Measurements from ENCODE around the gene HBEGF.
A peak's percentile ranks its signal among the peaks of the same experiment; 100 is the strongest.
"Not testable (repeated sequence)": the region's sequence is repeated elsewhere in the genome, so short reads cannot be mapped to it uniquely, and the experiment has no call there.

The HBEGF gene

DNA sequence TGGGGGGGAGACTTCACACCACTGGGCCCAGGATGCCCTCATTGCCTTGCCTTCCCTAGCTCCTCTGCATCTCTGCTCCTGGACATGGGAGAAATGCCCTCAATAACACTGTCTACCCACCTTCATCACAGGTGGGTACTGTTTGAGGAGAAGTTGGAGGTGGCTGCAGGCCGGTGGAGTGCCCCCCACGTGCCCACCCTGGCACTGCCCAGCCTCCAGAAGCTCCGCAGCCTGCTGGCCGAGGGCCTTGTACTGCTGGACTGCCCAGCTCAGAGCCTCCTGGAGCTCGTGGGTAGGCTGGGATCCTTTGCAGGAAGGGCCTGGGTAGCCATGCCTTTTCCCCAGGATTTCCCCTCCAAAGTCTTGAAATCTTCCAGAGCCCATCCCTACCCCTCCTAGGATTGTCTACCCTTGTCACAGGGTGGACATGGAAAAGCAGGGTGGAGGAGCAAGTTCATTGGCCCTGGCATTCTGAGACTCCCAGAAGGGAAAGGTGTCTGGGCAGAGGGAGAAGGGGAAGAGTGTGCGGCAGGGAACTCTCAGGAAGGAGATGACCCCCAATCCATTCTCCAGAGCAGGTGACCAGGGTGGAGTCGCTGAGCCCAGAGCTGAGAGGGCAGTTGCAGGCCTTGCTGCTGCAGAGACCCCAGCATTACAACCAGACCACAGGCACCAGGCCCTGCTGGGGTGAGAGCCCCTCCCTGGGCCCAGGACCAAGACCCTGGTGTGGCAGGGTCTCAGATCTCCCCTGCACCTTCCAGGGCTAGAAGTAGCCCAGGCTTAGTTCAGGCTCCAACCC, 14.5 kb upstream of the HBEGF start:
- DNase-seq, result no peak

DNA sequence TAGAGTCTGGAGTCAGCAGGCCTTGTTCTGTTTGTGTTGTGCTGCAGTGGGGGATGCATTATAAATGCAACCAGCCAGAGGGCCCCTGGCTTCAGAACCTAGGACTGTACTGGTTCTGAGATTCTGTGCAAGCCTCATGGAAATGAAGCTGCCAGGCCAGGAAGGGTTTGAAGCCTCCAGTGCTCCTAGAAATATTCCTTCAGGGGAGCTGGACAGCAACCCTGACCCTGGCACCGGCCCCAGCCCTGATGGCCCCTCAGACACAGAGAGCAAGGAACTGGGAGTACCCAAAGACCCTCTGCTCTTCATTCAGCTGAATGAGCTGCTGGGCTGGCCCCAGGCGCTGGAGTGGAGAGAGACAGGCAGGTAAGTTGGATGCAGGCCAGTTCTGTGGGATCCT, 13.7 kb upstream of the HBEGF start, which contains the start of gene SLC4A9:
Gene SLC4A9 (plus strand): TSS at position 94 of the 400 bp plus-strand sequence. CDS start 43 bp downstream, at position 137.
- DNase-seq, result no peak

DNA sequence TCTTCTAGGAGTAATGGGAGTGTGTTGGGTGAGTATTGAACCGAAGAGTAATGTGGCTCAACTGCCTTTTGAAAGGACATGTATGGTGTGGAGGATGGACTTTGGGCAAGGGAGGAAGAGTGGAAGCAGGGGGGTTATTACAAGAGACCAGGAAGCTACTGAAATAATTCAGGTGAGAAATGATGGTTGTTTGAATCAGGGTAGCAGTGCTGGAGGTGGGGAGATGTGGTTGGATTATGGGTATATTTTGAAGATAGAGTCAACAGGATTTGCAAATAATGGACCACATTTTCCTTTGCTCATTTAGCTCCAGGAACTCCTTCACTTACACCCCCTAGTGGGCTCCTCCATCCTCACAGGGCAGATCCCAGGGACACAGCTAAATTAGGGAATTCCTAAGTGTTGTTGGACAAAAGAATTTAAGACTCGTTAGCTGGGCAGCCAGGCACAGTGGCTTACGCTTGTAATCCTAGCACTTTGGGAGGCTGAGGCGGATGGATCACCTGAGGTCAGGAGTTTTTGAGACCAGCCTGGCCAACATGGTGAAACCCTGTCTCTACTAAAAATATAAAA, 12.4 kb upstream of the HBEGF start:
- peak; percentile 87 for DNase-seq

DNA sequence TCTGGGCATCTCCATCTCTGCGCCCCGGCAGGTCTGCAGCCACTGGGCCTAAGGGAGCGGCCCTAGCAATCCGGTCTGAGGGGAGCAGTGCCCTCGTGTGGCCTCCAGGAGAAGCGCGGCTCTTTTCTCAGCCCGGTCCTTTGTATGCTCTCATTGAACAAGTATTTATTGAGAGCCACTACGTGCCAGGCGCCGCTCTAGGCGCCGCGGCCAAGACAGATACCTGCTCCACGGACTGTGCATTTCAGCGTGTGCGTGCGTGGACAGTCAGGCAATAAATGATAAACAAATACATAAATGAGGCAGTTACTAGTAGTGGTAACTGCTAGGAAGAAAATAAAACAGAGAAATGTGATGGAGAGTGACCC, 11.3 kb upstream of the HBEGF start:
- peak; percentile 95 for DNase-seq

DNA sequence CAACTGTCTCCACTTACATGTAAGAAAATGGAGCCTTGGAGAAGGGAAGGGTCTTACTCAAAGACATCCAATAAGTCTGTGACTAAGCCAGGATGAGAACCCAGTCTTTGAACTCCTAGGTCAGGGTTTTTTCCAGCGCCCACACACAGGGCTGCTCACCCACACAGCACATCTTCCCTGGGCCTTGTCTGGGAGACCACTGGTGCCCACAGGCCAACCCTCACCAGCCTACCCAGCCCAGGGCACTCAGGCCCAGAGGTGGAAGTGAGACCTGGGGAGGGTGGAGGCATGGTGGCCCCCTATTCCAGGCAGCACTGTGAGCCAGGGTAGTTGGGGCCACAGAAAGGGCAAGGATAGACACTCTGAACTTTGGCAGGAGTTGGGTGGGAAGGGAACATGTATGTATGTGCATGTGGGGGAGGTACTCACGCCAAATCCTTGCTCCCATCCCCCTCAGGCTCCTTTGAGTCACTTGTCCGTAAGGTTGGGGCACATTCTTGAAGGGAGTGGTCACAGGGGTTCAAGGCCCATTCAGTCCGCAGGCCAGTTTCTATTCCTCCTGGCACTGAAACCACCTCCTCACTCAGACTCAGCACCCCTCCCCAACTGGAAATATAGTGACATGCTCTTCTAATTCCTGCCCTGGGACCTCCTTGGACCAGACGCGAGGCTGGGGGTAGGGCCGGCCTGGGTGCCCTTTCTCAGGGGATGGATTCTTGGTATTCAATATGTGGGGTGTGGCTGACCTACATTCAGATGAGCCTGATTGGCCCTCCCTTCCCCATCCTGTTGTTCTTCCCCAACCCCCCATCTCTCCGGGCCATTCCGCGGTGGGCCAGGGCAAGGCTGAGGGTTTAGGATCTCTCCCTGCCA, 10.7 kb upstream of the HBEGF start:
- no peak for DNase-seq

DNA sequence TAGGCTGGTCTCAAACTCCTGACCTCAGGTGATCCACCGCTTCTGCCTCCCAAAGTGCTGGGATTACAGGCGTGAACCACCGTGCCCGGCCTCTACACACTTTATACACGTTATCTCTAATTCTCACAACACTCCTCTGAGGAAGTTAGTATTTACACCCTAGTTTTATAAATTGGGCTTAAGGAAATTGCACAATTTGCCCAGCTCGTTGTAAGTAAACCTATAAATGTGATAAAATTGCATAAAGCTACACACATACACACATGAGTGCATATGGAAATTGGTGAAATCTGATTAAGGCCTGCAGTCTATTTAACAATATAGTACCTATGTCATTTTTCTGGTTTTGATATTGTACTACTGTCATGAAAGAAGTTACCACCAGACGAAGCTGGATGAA, 9.1 kb upstream of the HBEGF start:
- DNase-seq, result no peak

DNA sequence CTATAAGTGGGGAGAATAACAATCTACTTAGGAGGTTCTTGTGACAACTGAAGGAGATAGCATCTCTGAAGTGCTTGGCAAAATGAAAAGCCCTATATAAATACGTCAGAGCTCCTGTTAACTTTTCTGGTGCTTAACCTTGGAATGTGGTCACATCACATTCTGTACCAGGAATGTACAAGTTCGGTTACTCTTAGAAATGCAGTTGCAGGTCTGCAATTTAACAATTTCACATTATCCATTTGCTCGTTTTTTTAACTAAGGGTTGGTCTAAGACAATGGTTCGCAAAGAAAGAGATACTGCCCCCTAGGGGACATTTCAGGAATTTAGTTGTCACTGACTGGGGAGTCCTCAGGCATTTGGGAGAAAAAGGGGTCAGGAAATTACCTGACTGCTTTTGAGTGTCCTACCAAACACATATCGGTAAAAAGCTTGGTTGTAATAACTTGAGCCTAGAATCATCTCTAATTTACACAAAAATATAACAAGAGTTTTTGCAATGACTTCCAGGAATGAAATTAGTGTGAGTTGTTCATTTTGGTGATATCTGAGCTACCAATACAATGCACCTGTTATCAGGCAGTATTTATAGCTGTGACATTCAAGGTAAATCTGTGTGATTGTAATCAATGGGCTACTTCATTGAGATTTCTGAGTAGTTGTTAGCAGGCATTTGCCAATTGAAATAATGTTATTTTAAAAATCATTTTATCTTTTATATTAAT, 5.4 kb upstream of the HBEGF start:
- DNase-seq, result no peak

DNA sequence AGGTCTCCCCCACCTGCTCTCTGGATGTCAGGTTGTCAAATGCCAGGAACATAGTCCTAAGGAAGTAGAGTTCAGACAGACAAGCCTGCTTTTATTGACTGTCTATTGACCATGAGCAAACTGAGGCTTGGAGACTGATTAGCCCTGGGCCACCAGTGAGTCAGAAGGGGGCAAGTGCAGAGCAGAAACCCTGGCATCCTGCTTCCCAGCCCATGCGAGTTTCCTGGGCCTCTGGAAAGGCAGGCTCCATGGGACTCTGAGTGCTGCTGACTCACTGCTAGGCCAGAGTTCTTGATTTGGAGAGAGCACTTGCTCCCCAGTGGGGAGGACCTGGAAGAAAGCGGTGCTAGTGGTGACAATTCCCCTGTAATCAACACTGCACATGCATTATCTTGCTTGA, 2.8 kb upstream of the HBEGF start:
- no peak for DNase-seq

DNA sequence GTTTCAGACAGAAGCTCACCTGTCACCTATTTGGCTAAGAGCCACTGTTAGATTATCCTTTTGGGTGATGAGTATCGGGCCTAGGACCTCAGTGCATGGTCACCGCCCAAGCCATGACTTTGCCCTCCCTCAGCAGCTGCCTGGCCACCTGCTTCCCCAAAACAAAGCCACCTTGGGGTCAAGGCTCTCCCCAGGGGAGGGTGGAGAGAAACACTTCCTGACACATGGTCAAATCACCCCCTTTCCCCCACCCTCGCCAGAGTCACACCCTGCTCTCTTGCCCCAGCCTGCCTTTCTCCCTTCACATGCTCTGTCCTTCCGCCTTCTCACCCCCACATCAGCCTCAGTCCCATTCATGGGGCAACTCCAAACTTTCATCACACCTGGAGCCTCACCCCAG, 1.7 kb upstream of the HBEGF start:
- DNase-seq, result no peak

DNA sequence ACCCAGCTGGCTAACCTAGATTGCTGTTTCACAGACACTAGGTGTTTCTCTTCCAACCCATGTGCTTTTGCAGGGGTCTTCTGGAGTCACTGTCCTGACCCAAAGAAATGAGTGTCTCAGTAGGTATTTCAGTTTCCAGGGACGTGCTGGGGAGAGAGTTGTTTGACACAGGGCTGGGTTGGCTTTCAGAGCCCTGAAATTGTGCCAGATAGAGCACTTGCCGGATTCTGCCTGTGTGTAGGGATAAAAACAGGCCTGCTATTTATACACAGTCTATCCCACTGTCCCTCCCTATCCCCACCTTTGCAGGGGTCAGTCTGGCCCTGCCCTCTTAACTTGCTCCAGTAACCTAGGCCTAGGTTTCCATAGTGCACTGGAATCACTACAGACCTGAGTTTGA, 957 bp upstream of the HBEGF start:
- no peak for DNase-seq

DNA sequence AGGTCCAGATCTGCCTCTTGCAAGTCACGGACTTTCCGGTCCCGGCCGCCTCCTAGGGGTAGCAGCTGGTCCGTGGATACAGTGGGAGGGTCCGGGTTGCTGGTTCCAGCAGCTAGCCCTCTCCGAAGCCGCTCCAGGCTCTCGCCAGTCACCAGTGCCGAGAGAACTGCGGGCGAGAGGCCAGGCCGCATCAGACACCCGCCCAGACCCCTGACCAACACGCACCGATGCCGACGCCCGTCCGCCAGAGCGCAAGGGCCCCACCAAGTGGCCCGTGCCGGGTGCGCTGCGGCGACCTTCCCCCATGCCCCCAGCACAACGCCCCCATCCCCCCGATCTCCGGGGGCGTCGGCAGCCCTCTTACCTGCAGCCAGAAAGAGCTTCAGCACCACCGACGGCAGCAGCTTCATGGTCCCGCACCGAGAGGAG, 470 bp downstream of the HBEGF start:
- DNase-seq, result peak; percentile 82

DNA sequence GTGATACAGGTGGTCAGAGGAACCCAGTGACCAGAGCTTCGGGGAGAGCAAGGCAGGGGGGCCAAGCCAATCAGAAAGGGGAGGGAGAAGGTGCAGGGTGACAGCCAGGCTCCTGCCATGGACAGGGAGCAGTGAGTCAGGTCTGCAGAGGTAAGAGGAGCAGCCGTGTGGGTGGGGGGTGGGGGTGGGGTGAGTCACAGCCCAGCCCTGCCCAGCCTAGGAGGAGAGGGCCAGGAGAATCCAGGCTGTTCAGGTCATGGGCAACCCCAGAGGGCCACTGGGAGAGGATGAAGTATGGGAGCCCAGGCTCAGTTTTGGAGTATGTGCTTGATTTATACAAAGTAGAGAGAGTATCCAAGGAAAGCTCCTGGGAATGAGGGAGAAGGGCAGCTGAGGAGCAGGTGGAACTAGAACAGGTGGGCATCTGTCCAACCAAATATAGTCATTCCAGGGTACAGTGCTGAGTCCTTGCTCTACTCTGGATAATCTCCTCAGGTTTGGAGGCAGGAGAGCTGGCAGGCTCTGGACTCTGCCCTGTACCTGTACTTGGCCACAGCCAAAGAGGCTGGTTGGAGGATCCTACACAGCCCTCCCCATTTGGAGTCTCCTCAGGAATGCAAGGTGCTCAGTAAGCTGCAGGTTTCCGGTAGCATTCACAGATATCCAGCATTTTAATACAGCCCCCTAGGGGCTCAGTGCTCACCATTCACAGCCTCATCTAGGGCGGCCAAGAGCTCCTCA, 1.6 kb downstream of the HBEGF start:
- peak; percentile 89 for DNase-seq

DNA sequence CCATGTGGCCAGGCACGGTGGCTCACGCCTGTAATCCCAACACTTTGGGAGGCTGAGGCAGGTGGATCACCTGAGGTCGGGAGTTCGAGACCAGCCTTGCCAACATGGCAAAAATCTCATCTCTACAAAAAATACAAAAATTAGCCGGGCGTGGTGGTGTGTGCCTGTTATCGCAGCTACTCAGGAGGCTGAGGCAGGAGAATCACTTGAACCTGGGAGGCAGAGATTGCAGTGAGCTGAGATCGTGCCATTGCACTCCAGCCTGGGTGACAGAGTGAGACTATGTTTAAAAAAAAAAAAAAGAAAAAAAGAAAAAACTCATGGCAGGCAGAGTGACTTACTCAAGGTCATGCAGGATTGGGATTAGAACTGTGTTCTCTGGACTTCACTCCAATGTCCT, 2.6 kb downstream of the HBEGF start:
- DNase-seq, result not testable (repeated sequence)

DNA sequence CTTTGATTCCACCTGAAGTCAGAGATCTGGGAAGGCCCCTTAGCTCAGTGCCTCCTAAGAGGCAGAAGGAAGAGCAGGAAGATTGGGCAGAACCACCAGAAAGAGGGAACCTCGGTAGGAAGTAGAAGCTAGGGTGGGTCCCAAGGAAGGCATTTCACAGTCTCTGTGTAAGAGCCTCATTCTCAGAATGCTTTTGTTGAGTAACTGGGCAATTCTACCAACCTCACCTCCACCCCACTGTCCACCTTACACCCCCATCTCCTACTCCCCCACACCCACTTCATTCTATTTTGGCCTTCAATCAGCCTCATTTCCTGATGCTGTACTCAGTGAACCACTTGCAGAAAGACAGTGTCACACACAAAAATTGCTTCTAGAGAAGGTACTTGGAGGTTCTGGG, 3.5 kb downstream of the HBEGF start:
- no peak for DNase-seq

DNA sequence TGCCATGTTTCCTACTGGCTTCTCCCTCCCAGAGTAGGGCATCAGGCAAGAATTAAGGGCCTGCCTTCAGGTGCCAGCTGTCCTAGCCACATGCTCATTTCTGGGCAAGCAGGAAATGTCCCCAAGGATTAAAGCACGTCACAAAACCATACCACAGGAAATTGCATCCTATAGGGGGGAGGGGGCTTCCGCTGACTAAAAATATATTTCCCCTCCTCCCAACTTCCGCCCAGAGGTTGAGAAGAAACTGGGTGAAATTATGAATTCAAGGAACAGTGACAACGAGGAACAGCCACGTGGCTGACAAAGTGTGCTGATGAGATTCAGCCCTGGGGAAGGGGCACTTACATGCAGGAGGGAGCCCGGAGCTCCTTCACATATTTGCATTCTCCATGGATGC, 4.1 kb downstream of the HBEGF start:
- no peak for DNase-seq

DNA sequence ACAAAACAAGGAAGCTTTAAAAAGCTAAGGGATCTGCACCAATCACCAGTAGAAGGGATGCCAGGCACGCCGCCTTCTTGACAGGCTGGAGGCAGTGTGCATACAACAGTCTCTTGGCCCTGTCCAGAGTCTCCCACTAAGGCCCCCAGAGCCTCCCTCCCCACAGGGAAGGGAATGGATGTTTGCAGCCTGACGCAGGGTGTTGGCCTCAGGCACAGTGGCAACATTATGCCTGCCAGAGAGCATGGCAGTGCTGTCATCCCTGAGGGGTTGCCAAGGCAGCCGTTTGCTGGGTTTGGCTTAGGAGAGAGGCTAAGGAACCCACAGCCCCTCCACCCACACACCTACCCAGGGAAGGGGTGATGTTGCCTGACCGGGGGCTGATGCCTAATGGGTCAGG, 4.8 kb downstream of the HBEGF start:
- DNase-seq, result peak; percentile 39

DNA sequence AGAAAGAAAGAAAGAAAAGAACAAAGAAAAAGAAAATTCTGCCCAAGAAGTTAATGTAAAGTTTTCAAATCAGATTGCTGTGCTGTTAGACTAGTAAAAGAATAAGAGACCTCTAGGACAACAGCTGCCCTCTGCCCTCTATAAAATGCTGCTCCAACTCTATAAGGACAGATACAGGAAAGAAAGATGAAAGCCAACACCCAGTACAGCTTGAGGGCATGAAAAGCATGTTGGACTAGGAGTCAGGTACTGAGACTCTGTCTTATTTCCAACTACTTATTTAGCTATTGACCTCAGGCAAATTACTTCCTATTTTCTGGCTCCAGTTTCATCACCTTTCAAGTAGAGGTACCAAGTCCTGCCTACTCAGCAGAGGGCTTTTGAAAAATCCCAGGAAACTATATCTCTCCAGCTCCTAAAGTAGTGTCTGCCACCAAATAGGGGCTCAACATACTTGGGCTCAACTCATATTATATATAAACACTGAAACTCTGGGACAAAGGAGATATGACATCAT, 5.7 kb downstream of the HBEGF start:
- DNase-seq, result no peak

DNA sequence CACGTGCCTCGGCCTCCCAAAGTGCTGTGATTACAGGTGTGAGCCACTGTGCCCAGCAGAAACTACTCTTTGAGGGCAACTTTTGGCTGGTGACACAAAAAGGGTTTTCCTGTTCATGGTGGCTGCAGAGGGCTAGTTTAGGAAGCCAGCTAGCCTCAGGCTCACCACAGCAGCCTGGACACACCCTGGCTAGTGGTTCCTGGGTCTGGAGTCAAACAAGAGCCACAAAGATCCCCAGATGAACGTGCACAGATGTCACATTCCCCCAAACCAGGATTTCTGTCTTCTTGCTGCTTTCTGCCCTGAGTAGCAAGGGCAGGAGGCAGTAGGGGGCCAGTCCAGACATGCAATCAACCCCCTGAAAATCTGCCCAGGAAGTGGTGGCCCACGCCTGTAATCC, 6.8 kb downstream of the HBEGF start:
- DNase-seq, result no peak

DNA sequence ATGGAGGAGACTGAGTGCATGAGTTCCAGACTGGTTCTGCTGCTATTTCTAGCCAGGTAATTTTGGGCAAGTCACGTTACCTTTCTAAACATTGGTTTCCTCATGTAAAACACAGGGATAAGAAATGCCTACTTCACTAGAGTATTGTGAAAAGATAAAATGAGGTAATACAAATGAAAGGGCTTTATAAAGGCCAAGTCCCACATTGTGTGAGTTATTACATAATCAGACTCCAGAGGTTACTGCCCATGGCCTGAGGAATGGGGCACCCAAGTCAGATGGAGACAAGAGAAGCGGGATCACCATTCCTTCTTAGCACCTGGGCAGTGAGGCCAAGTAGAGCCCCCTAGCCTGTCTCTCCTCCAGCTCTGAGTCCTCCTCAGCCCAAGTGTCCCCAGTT, 7.5 kb downstream of the HBEGF start:
- DNase-seq, result no peak

DNA sequence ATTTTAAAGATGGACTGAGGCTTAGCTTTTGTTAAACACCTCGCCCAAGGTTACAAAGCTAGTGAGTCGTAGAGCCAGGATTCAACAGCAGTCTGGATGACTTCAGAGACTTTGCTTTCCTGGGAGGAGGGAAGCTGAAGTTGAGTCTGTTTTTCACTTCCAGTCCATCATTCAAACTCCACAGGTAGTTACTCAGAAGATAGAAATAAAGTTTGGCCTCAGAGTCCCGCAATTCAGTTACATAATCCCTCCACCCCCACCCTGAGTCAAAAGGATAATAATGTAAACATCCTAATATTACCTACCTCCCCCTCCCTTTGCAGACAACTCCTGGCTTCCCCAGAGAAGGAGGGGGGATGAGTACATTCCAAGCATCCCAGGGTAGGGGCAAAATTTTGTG, 8.1 kb downstream of the HBEGF start:
- DNase-seq, result no peak

DNA sequence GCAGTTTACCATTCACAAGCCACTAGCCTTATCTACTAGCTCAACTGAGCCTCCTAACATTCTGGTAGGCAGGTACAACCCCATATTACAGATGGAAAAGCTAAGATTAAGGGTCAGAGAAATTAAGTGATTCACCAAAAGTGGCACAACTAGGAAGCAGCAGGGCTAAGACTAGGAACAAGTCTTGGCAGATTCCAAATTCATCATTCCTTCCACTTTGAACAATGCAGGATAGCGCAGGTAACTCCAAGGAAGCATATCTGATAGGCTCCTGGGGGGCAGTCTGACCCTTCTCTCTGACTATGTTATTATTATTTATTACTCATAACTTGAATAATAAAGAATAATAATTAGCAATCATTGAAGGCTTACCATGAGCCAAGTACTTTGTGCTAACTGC, 8.5 kb downstream of the HBEGF start:
- DNase-seq, result no peak

DNA sequence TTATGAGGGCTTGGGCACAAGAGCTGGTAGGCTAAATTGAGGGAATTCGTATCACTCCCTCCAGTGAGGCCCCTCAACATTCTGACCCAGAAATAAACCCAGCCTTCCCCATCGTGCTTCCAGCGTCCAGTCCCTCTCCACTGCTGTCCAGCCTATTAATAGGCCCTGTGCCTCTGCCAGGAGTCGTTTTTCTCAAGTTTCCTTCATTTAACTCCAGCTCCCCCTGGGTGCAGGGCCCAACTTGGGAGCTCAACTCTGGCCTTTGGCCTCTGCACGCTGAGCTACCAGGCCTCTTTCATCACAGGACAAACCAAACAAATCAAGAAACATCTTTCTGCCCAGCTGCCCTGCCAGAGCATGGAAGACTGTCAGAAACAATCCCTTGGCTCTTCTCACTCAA, 10.0 kb downstream of the HBEGF start:
- DNase-seq, result no peak
